ENCODE data around the gene ZNF217.

GRCh38 chr20:53613748-53614147 is 20.1 kb upstream of the ZNF217 start:
- TF ChIP-seq CTCF (IDR thresholded peaks at IDR 0.05) (no peak), EZH2 (IDR thresholded peaks at IDR 0.05; ENCODE audit: borderline replicate concordance, insufficient read depth, low read depth, low read length, poor library complexity, severe bottlenecking) (no peak)

Data from B cell (primary cell).